SU-DHL-6 (cell line): ENCODE results near the gene VPS13D.

ENCODE experiments used
- H2AFZ ChIP-seq: fragments of 200-600 bp; sonication (generic); 2 replicates; pipeline ENCODE4 v1.6.1; 2014; ENCODE audit warnings: low read depth, mild to moderate bottlenecking, moderate library complexity, mixed read lengths, antibody characterized with exemption, low read length; ENCODE audit not compliant: severe bottlenecking
- H3F3A ChIP-seq: fragments of 200-600 bp; shearing (Covaris generic); 2 replicates; pipeline ENCODE4 v1.6.0; 2016; ENCODE audit warnings: antibody characterized with exemption, mild to moderate bottlenecking; ENCODE audit not compliant: insufficient read depth
- H3K27ac ChIP-seq: fragments of 200-600 bp; sonication (generic); 2 replicates; pipeline ENCODE4 v1.5.1; 2016; ENCODE audit warnings: low read depth, mild to moderate bottlenecking, low read length, moderate library complexity, mixed read lengths
- H3K27me3 ChIP-seq: fragments of 200-600 bp; sonication (generic), shearing (Covaris generic); 2 replicates; pipeline ENCODE4 v1.6.0; 2014; ENCODE audit warnings: mild to moderate bottlenecking, low read length
- H3K36me3 ChIP-seq: fragments of 200-600 bp; sonication (generic); 2 replicates; pipeline ENCODE4 v1.6.1; 2014; ENCODE audit warnings: mild to moderate bottlenecking, low read length, mixed read lengths
- H3K4me2 ChIP-seq: fragments of 300-600, 200-600 bp; shearing (Covaris generic), sonication (generic); 2 replicates; pipeline ENCODE4 v1.6.0; 2014; ENCODE audit warnings: low read length, low read depth, mild to moderate bottlenecking; ENCODE audit not compliant: poor library complexity, severe bottlenecking
- H3K4me3 ChIP-seq: fragments of 200-600 bp; sonication (generic); 2 replicates; pipeline ENCODE4 v1.5.1; 2014; ENCODE audit warnings: antibody characterized with exemption, low read length, mild to moderate bottlenecking, mixed read lengths; ENCODE audit not compliant: insufficient read depth, poor library complexity, severe bottlenecking
- H3K79me2 ChIP-seq: fragments of 200-600 bp; sonication (generic); 2 replicates; pipeline ENCODE4 v1.6.1; 2014; ENCODE audit warnings: mild to moderate bottlenecking, low read length, moderate library complexity; ENCODE audit not compliant: insufficient read depth
- H3K9ac ChIP-seq: fragments of 200-600 bp; sonication (generic); 2 replicates; pipeline ENCODE4 v1.7.0; 2014; ENCODE audit warnings: mild to moderate bottlenecking, low read length
- H3K9me2 ChIP-seq: fragments of 200-600 bp; sonication (generic); replicated peaks from 2 replicates; pipeline ENCODE4 v1.6.1; 2014; ENCODE audit warnings: low read length; ENCODE audit not compliant: insufficient read depth
- H3K9me3 ChIP-seq: fragments of 200-600 bp; sonication (generic); 2 replicates; pipeline ENCODE4 v1.6.1; 2014; ENCODE audit warnings: low read length, mixed read lengths; ENCODE audit not compliant: insufficient read depth
- H4K20me1 ChIP-seq: fragments of 200-600 bp; sonication (generic); 2 replicates; pipeline ENCODE4 v1.6.1; 2014; ENCODE audit warnings: low read depth, mild to moderate bottlenecking, antibody characterized with exemption, low read length, moderate library complexity, mixed read lengths
- EZH2phosphoT487 ChIP-seq: fragments of 200-600 bp; sonication (generic), shearing (Covaris generic); conservative IDR thresholded peaks from 2 replicates; pipeline ENCODE4 v1.6.1; 2018; ENCODE audit warnings: mild to moderate bottlenecking, antibody characterized with exemption, low read length, moderate library complexity, mixed read lengths
- TF ChIP-seq, protein P1 (sequence below): fragments of 200-600 bp; sonication (generic); IDR thresholded peaks from one replicate; pipeline ENCODE4 v1.5.1; 2017; ENCODE audit warnings: antibody characterized with exemption, mild to moderate bottlenecking, low read length, moderate library complexity; ENCODE audit not compliant: insufficient read depth, poor library complexity, severe bottlenecking

The VPS13D gene

DNA sequence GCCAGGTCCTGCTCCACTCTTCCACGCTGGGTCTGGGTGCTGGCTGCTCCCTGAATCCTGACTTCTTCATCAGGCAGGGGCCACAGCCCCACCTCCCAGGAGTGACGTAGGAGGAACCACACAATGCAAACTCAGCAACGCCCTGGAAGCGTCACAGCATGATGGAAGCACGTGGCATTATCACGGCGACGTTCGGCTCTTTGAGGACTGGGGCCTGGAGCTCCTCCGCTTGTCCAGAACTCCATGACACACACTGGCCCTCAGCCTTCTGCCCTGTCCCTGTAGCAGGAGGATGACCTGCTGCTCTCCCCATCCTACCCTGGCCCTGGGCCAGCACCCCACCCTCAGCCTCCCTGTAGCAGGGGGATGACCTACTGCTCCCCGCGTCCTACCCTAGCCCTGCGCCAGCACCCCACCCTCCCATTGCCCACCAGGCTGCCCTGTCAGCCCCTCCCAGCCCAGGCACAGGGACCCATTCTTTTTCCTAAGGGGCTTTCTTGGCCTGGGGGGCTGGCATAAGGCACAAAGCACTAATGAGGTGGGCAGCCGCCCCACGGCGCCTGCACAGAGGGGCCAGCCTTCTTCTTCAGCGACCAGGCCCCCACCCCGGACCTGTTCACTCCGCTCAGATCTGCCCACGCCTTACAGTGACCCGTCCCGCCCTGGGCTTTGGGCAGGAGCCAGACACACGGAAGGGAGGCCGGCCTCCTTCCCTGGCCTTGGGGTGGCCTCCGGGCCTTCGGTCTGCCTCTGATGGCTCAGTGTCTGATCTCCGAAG lies 322.5 kb downstream of the VPS13D start:
- no peak overlapping the region for H3K4me2 ChIP-seq
- no peak overlapping the region for H3K9ac ChIP-seq
- no peak overlapping the region for H3K27ac ChIP-seq
- no peaks in the 10 kb centered on the region for H3K9me2 ChIP-seq
- H3K79me2 ChIP-seq, result no peaks in the 10 kb centered on the region
- no peak overlapping the region for H3K4me3 ChIP-seq
- TF ChIP-seq EZH2phosphoT487, result no peak
- TF ChIP-seq, protein P1, sequence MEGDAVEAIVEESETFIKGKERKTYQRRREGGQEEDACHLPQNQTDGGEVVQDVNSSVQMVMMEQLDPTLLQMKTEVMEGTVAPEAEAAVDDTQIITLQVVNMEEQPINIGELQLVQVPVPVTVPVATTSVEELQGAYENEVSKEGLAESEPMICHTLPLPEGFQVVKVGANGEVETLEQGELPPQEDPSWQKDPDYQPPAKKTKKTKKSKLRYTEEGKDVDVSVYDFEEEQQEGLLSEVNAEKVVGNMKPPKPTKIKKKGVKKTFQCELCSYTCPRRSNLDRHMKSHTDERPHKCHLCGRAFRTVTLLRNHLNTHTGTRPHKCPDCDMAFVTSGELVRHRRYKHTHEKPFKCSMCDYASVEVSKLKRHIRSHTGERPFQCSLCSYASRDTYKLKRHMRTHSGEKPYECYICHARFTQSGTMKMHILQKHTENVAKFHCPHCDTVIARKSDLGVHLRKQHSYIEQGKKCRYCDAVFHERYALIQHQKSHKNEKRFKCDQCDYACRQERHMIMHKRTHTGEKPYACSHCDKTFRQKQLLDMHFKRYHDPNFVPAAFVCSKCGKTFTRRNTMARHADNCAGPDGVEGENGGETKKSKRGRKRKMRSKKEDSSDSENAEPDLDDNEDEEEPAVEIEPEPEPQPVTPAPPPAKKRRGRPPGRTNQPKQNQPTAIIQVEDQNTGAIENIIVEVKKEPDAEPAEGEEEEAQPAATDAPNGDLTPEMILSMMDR, result no peak
- no peak overlapping the region for H2AFZ ChIP-seq
- no peaks in the 10 kb centered on the region for H4K20me1 ChIP-seq
- no peaks in the 10 kb centered on the region for H3K27me3 ChIP-seq
- H3F3A ChIP-seq, result no peaks in the 10 kb centered on the region
- no peaks in the 10 kb centered on the region for H3K36me3 ChIP-seq
- no peaks in the 10 kb centered on the region for H3K9me3 ChIP-seq

DNA sequence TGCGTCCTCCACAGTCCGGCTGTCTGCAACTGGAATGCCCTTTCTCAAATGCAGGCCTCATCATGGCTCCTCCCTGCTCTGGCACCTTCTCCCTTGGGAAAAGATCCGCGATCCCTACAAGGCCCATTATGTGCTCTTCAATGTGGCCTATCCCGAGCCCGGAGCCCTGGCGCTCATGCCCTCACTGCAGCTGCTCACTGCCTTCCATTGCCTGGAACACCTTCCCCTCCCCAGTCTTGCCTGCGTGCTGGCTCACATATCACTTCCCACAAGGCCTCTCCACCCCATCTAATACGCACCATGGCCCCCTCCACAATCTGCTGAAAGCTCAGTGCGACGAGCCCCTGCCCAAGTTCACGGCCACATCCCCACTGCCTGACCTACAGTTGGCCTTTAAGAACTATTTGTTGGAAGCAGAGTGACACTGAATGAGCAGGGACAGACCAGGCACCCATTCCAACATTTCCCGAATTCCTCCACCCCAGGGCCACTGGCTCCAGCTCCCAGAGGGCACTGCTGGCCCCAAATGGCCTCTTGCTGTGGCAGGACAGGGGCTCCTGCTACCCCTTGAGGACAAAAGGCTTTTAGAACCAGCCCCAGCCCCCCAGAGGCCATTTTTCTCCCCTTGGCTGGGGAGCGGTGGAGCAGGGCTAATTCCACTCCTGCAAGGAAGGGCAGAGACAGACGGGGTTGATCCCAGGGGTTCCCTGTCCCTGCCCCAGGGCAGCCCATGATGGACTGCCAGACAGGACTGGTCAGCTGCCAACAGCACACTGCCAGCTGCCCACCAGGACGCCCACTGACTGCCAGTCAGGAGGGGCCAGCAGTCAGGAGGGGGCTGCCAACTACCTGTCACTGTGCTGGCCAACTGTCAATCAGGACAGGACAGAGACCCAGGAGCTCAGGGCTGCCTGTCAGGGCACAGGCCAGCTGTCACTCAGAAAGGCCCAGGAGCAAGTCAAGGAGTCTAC lies 323.4 kb downstream of the VPS13D start:
- H3K4me3 ChIP-seq, result no peak overlapping the region
- H3K9me3 ChIP-seq, result no peaks in the 10 kb centered on the region

DNA sequence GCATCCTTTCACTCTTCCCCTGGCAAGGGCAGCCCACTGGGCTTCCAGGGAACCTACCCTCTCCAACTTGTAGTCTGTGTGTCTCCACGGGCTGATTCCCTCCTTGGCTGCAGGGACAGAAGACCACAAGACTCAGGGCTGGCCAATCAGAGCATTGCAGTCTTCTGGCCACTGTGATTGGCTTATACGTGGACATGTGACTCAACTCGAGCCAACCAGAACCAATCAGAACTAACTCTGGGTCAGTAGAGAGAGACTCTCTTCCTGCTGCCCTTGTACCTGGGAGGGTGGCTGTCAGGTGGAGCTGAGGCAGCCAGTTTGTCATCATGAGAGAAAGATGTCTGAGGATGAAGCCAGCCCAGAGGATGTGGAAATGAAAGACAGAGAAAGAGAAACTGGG lies 324.1 kb downstream of the VPS13D start:
- TF ChIP-seq, protein P1, result no peak
- no peak for TF ChIP-seq EZH2phosphoT487
- no peaks in the 10 kb centered on the region for H3K79me2 ChIP-seq
- H3K27ac ChIP-seq, result no peak overlapping the region
- H2AFZ ChIP-seq, result no peak overlapping the region
- H3K4me3 ChIP-seq, result no peak overlapping the region
- H3K36me3 ChIP-seq, result no peaks in the 10 kb centered on the region
- H3K9me2 ChIP-seq, result no peaks in the 10 kb centered on the region
- no peaks in the 10 kb centered on the region for H3K27me3 ChIP-seq
- H3K9ac ChIP-seq, result no peak overlapping the region
- no peaks in the 10 kb centered on the region for H4K20me1 ChIP-seq
- no peak overlapping the region for H3K4me2 ChIP-seq
- no peaks in the 10 kb centered on the region for H3K9me3 ChIP-seq
- H3F3A ChIP-seq, result no peaks in the 10 kb centered on the region

More for the DNA sequence above, 323.4 kb downstream of the VPS13D start:
- Histone ChIP-seq H2AFZ (no peak overlapping the region), H3K27me3 (no peaks in the 10 kb centered on the region), H3K36me3 (no peaks in the 10 kb centered on the region), H3K4me2 (no peak overlapping the region), H3F3A (no peaks in the 10 kb centered on the region), H4K20me1 (no peaks in the 10 kb centered on the region), H3K79me2 (no peaks in the 10 kb centered on the region), H3K27ac (no peak overlapping the region), H3K9me2 (no peaks in the 10 kb centered on the region), H3K9ac (no peak overlapping the region)
- TF ChIP-seq EZH2phosphoT487, result no peak
- TF ChIP-seq, protein P1, result no peak
